Measurements from ENCODE around the gene AGPAT2.

GRCh38 chr9:136643596-136644342 lies 43.5 kb downstream of the AGPAT2 start:
- TF ChIP-seq, protein P1, sequence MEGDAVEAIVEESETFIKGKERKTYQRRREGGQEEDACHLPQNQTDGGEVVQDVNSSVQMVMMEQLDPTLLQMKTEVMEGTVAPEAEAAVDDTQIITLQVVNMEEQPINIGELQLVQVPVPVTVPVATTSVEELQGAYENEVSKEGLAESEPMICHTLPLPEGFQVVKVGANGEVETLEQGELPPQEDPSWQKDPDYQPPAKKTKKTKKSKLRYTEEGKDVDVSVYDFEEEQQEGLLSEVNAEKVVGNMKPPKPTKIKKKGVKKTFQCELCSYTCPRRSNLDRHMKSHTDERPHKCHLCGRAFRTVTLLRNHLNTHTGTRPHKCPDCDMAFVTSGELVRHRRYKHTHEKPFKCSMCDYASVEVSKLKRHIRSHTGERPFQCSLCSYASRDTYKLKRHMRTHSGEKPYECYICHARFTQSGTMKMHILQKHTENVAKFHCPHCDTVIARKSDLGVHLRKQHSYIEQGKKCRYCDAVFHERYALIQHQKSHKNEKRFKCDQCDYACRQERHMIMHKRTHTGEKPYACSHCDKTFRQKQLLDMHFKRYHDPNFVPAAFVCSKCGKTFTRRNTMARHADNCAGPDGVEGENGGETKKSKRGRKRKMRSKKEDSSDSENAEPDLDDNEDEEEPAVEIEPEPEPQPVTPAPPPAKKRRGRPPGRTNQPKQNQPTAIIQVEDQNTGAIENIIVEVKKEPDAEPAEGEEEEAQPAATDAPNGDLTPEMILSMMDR (IDR thresholded peaks at IDR 0.05) = no peak
- TF ChIP-seq REST (IDR thresholded peaks at IDR 0.05; ENCODE audit: insufficient read depth in 1 of 2, low read depth in 2 of 2, low read length in 1 of 2) (no peak), POLR2AphosphoS5 (IDR thresholded peaks at IDR 0.05; ENCODE audit: low read depth, low read length) (no peak)
